Stimulated activated CD4-positive, alpha-beta T cell treated with anti-CD3 and anti-CD28 coated beads, Interleukin-2, amount 100 ng/mL, for 4 hours (primary cell): Measurements from ENCODE around the gene DCST1.
"Not testable (repeated sequence)": the region's sequence is repeated elsewhere in the genome, so short reads cannot be mapped to it uniquely, and the experiment has no call there.

Source experiments
- DNase-seq: peaks from one replicate; pipeline ENCODE4 v3.0.0-alpha.2; 2020; ENCODE audit warnings: low read depth

Gene DCST1

GRCh38 chr1:155033524-155033923 lies at the start of gene DCST1, which contains the start of gene DCST2:
Gene DCST1, plus strand, starts transcription at chr1:155033824. Its CDS starts 213 bp downstream, at chr1:155034037.
Gene DCST2, minus strand, starts transcription at chr1:155033781. Its CDS starts 80 bp downstream, at chr1:155033701.
- no peak for DNase-seq

GRCh38 chr1:154986736-154987135 lies 46.9 kb upstream of the DCST1 start:
- not testable (repeated sequence) for DNase-seq

GRCh38 chr1:154987326-154987725 lies 46.3 kb upstream of the DCST1 start:
- no peak for DNase-seq

- DNase-seq, result no peak
Observed at GRCh38 chr1:154988058-154988954, 45.3 kb upstream of the DCST1 start.

GRCh38 chr1:154989195-154989860 lies 44.3 kb upstream of the DCST1 start:
- no peak for DNase-seq

GRCh38 chr1:154990276-154990675 lies 43.3 kb upstream of the DCST1 start:
- no peak for DNase-seq

- DNase-seq, result no peak
Observed at GRCh38 chr1:154992721-154993571, 40.7 kb upstream of the DCST1 start.

- no peak for DNase-seq
Observed at GRCh38 chr1:154993572-154994268, 39.9 kb upstream of the DCST1 start, which contains the start of gene LENEP. Gene LENEP, plus strand, starts transcription at chr1:154993586. Its CDS starts 22 bp downstream, at chr1:154993608.

GRCh38 chr1:154994269-154994587 lies 39.4 kb upstream of the DCST1 start:
- no peak for DNase-seq

GRCh38 chr1:154994591-154994990 lies 39.0 kb upstream of the DCST1 start:
- no peak for DNase-seq

GRCh38 chr1:154995301-154995983 lies 38.2 kb upstream of the DCST1 start:
- not testable (repeated sequence) for DNase-seq

- no peak for DNase-seq
Observed at GRCh38 chr1:154996966-154997701, 36.5 kb upstream of the DCST1 start.

- no peak for DNase-seq
Observed at GRCh38 chr1:154998201-154998780, 35.3 kb upstream of the DCST1 start.

- peak; percentile 58 for DNase-seq
Observed at GRCh38 chr1:154998818-154999570, 34.6 kb upstream of the DCST1 start.

- DNase-seq, result peak; percentile 35
Observed at GRCh38 chr1:154999571-155000410, 33.8 kb upstream of the DCST1 start.

- DNase-seq, result no peak
Observed at GRCh38 chr1:155000411-155000725, 33.3 kb upstream of the DCST1 start.

GRCh38 chr1:155000726-155001424 lies 32.7 kb upstream of the DCST1 start:
- DNase-seq, result peak; percentile 62

GRCh38 chr1:155001425-155001674 lies 32.3 kb upstream of the DCST1 start:
- DNase-seq, result no peak
